DND-41 (cell line): Measurements from ENCODE around the gene CH25H.

ENCODE experiments used
- EZH2 ChIP-seq: IDR thresholded peaks from 3 replicates; pipeline ENCODE4 v1.6.1; 2012; ENCODE audit warnings: borderline replicate concordance, low read depth, mild to moderate bottlenecking, moderate library complexity, low read length, inconsistent platforms; ENCODE audit not compliant: severe bottlenecking
- TF ChIP-seq, protein P1 (sequence below): IDR thresholded peaks from 2 replicates; pipeline ENCODE4 v1.5.1; 2012; ENCODE audit warnings: borderline replicate concordance, low read length, moderate library complexity, mild to moderate bottlenecking; ENCODE audit not compliant: poor library complexity, severe bottlenecking; ENCODE audit errors: extremely low read depth

DNA sequence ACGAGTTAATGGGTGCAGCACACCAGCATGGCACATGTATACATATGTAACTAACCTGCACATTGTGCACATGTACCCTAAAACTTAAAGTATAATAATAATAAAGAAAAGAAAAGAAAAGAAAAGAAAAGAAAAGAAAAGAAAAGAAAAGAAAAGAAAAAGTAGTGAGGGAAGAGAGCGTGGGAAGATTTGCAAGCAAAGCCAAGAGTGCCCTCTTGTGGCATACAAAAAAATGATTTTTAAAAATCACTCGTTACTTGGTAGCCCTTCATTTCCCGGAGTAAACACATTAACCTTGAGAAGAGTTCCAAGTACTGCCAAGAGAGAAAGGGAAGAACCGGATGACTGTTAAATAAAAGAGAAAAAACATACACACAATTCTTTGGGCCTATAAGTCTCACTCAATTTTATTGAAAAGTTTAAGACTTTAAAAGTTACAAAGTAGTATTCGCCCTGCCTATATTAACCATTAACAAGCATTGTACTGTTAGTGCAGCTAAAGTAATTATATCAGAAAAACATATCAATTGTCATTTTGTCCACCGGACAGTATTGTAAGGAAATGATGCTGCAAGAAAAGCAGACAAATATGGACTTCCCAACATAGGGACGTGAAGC, 6.2 kb upstream of the CH25H start:
- TF ChIP-seq, protein P1, sequence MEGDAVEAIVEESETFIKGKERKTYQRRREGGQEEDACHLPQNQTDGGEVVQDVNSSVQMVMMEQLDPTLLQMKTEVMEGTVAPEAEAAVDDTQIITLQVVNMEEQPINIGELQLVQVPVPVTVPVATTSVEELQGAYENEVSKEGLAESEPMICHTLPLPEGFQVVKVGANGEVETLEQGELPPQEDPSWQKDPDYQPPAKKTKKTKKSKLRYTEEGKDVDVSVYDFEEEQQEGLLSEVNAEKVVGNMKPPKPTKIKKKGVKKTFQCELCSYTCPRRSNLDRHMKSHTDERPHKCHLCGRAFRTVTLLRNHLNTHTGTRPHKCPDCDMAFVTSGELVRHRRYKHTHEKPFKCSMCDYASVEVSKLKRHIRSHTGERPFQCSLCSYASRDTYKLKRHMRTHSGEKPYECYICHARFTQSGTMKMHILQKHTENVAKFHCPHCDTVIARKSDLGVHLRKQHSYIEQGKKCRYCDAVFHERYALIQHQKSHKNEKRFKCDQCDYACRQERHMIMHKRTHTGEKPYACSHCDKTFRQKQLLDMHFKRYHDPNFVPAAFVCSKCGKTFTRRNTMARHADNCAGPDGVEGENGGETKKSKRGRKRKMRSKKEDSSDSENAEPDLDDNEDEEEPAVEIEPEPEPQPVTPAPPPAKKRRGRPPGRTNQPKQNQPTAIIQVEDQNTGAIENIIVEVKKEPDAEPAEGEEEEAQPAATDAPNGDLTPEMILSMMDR = peak; percentile 62
- TF ChIP-seq EZH2 = no peak
